EL (cell line): ENCODE data around the gene LTN1.
A peak's percentile ranks its signal among the peaks of the same experiment; 100 is the strongest.
"Not testable (repeated sequence)": the region's sequence is repeated elsewhere in the genome, so short reads cannot be mapped to it uniquely, and the experiment has no call there.

Source experiments
- DNase-seq: peaks from one replicate; pipeline ENCODE4 v3.0.0-alpha.2; 2016

Gene LTN1

GRCh38 chr21:28986677-28987076 lies 6.0 kb downstream of the LTN1 start:
- no peak for DNase-seq

GRCh38 chr21:28982637-28983036 lies 10.0 kb downstream of the LTN1 start:
- DNase-seq: no peak

- no peak for DNase-seq
These were observed 13.6 kb downstream of the LTN1 start for GRCh38 chr21:28979092-28979491.

DNA sequence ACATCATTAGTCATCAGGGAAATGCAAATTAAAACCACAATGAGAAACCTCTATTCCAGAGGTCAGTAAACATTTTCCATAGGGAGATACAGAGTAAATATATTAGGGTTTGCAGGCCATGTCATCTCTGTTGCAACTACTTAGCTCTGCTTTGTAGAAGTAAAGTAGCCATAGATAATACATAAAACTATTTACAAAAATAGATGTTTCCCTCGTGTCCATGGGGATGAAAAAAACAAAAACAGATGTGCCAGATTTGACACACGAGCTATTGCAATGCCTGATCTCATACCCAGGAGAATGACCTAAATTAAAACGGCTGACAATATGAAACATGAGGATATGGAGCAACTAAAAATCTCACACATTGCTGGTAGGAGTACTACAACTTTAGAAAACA lies 17.3 kb downstream of the LTN1 start:
- peak; percentile 46 for DNase-seq

DNA sequence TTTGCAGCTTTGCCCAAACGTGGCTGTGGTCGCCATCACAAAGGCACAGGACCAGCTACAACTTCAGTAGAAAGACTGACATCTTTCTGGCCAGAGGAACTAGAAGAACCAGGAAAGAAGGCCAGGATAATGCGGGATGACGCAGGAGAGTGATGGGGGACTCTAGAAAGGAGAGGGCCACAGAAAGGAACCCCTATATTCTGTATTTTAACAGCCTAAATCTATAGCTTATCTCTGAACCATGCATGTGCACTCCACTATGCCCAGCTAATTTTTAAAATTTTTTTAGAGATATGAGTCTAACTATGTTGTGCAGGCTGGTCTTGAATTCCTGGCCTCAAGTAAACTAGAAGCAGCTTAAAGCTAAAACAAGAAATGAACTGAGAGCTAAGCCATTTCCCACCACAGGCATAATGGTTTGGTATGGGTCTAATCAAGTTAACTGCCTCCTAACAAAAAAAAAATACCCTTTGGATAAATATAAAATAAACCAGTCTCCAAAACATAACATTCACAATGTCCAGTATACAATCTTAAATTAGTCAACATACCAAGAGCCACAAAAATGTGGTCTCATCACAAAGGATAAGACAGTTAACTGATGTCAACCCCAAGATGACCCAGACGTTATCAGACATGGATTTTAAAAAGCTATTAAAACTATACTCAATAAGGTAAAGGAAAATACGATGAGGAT lies 18.0 kb downstream of the LTN1 start:
- peak; percentile 17 for DNase-seq

- no peak for DNase-seq
These were observed 20.3 kb downstream of the LTN1 start for GRCh38 chr21:28972398-28972797.

DNA sequence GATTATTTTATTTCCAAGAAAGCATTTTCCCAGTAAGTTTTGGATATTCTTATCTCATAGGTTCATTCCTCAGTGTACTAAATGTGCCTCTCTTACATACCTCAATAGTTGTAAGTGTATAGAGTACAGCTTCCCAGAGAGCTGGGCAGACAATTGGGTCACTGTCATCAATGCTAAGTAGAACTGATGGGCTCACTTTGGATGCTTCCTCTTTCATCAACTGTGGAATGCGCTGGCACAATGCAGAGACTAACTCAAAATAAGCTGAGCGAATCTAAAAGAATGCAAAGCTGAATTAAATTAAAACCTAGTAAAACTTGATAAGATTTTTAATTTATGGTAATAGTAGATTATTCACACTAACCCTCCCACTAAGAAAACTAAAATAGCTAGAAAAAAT lies 21.5 kb downstream of the LTN1 start:
- DNase-seq: peak; percentile 20

- DNase-seq: no peak
These were observed 28.8 kb downstream of the LTN1 start for GRCh38 chr21:28963831-28964230.

- no peak for DNase-seq
These were observed 30.2 kb downstream of the LTN1 start for GRCh38 chr21:28962465-28962864.

DNA sequence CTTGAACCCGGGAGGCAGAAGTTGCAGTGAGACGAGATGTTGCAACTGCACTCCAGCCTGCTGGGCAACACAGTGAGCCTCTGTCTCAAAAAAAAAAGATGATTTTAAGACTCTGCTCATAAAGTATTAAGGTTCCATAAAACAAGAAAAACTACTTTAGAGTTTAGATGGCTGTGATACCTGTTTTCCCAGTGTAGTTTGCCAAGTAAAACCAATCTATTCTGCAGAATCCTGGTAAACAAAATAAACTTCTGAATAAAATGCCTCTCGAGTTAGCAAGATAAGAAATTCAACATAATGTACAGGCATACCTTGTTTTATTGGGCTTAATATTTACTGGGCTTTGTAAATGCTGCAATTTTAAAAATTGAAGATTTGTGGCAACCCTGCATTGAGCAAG lies 30.8 kb downstream of the LTN1 start:
- DNase-seq: no peak

GRCh38 chr21:28960245-28960644 lies 32.4 kb downstream of the LTN1 start:
- no peak for DNase-seq

DNA sequence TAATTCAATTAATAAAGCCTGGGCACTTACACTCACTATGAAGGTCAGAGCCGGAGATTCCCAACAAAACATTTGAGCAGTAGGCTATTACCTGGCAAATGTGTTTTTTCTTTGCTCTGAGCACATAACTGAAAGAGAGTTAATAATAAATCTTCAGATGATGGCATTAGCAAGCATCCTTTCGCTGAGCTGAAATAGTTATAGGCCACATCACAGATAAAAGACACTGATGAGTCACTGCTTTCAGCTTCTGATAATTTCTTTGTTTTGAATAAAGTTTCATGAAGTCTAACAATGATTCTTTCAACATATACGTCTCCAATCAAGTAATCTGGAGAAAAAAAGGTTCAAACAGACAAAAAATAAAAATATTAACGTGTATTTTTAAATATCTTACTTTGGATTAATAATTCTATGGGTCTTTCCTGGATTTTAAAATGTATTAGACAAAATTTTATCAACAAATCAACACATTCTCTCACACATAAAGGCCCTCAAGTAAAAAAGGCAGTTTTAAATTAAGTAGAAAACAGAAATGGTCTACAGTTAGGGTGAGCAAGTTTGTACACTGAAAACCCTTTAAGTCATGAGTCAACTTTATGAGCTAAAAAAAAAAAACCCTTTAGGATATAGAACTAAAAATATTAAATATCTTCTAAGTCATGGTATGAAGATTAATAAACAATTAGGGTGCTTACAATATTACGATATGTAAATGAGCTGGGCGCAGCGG lies 33.1 kb downstream of the LTN1 start:
- DNase-seq: peak; percentile 80

DNA sequence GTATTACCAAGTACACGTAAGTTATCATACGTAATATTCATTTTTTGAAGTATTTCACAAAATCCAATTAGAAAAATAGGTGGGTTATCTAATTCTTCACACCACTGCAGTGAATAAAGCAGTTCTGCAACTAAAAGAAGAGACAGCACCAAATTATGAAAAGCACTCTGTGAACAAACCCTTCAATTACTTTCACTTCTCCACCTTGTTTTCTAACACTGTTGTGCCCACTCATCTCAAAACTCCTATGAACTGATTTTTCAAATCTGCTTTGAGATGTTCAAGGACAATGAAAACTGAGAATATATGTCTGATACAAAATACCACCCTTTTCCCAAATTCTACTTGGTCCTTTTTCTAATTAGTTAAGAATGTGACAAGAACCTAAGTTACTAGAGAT lies 39.4 kb downstream of the LTN1 start:
- DNase-seq: no peak

- DNase-seq: no peak
These were observed 40.0 kb downstream of the LTN1 start for GRCh38 chr21:28952686-28953085.

GRCh38 chr21:28949318-28949717 lies 43.4 kb downstream of the LTN1 start:
- no peak for DNase-seq

DNA sequence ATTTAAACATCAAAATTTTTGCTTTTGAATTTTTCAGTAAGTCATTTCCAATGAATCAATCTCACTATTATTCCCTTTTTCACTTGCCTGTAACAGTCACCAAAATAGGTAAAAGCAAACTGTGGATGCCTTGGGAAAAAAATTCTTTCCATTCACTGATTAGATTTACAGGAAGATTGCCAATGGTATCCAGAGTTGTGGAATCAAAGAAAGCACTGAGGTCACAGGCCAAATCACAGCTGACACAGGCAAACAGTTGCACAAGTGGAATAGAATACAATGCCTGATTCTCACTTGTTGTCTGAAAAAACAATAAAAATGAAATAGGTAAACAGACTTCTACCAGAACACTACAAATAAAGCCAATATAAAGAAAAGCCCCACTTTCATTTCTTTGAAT lies 48.4 kb downstream of the LTN1 start:
- DNase-seq: no peak

DNA sequence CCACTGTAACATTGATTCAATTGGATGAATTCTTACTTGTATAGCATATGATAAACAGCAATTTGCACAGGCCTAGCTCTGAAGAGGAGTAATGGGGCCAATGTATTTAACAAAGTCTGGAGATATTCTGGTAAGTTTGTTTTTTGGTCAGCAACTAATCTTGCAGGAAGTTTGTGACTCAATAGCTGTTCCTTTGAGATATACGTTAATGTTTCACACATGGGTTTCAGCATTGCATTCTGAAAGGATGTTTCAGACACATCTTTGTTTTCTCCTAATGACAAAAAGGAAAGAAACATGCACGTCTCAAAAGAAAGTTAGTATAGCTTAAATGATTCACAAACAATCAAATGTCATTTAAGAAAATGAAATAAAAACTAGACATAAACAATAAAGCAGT lies 49.0 kb downstream of the LTN1 start:
- DNase-seq: no peak

GRCh38 chr21:28938726-28939125 lies 54.0 kb downstream of the LTN1 start:
- DNase-seq: no peak

- no peak for DNase-seq
These were observed 54.9 kb downstream of the LTN1 start for GRCh38 chr21:28937737-28938136.

GRCh38 chr21:28936721-28937120 lies 56.0 kb downstream of the LTN1 start:
- no peak for DNase-seq

GRCh38 chr21:28936036-28936435 lies 56.6 kb downstream of the LTN1 start:
- no peak for DNase-seq

- no peak for DNase-seq
These were observed 60.0 kb downstream of the LTN1 start for GRCh38 chr21:28932717-28933116.

DNA sequence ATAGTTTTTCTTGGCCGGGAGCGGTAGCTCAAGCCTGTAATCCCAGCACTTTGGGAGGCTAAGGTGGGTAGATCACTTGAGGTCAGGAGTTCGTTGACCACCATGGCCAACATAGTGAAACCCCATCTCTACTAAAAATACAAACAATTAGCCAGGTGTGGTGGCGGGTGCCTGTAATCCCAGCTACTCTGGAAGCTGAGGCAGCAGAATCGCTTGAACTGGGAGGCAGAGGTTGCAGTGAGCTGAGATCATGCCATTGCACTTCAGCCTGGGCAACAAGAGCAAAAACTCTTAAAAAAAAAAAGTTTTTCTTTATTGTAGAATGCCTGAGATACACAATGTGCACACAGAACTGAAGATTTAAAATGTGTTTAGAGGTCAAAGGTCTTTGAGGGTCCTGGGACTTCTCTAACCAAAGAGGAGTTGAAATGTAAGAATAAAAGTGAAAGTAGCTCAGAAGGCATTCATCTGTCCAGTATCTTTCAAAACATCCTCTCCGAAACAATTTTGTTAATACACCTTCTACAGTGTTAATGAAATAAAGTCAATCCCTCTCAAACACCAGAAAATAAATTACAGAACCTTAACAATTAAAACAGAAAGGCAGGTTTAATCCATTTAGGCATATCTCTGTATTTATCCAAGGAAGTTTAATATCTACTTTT lies 60.8 kb downstream of the LTN1 start:
- not testable (repeated sequence) for DNase-seq
